Measurements from ENCODE around the gene DGKD.

Gene DGKD

DNA sequence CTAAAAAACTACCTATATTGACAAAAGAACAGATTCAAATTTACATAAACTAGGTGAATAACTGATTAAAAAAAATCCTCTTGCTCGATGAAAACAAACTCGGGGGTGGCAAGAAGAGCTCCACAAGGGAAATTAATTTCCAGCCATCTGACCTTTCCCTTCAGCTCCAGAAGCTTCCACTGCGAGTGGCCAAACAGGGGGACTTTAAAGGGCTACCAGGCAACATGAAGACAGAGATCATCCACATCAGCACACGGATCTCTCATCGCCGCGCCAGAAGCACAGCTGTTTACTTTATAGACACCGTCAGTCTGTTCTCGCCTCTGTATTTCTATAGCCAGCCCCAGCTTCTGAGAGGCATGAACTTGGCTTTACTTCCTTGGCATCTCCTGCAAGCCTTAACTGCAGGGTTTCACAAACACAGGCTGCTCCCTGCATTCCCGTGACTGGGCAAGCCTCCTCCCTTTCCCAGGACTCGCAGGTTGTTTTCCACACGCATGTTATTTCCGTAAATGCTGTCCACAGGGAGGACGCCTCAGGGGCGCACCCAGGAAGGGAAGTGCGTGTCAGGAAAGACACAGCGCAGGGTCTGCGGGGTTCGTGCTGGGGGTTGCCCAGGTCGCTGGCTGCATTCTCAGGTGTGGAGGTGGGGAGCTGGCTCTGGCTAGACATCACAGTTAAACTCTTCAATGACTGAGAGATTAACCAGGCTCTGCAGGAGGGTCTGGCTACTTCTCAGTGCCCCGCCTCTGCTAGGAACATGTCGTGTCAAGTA lies 127.3 kb downstream of the DGKD start:
- no peak for DNase-seq

DNA sequence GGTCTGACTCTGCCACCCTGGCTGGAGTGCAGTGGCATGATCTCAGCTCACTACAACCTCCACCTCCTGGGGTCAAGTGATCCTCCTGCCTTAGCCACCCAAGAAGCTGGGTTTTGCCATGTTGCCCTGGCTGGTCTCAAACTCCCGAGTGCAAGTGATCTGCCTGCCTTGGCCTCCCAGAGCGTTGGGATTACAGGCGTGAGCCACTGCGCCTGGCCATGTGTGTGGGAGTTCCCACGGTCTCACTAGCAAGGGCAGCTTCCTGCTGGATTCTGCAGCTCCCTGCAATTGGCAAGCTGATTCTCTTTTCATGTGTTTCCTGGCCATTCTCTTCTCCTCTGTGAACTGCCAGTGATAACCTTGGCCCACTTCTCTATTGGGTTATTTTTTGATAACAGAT lies 128.3 kb downstream of the DGKD start:
- no peak for DNase-seq

GRCh38 chr2:233485726-233486125 lies 131.4 kb downstream of the DGKD start:
- DNase-seq, result no peak

DNA sequence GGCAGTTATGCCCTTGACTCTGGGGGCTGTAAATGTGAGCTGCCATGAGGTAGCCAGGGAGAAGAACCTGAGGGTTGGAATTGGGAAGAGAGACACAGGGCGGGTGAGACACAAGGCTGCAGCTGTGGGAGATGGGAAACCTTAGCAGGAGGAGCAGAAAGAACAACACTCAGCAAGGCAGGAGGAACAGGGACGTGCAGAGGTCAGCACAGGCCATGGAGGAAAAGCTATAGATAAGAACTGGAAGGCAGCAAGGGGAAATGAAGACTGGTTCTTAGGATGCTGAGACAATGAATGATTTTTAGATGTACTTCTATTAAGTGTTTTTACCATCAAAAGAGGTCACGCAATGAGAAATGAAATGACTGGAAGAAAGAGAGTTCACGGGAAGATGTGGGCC lies 132.1 kb downstream of the DGKD start:
- DNase-seq, result no peak

- no peak for DNase-seq
These were observed 132.7 kb downstream of the DGKD start for GRCh38 chr2:233486778-233487552.

- no peak for DNase-seq
These were observed 133.6 kb downstream of the DGKD start for GRCh38 chr2:233487748-233488345.

DNA sequence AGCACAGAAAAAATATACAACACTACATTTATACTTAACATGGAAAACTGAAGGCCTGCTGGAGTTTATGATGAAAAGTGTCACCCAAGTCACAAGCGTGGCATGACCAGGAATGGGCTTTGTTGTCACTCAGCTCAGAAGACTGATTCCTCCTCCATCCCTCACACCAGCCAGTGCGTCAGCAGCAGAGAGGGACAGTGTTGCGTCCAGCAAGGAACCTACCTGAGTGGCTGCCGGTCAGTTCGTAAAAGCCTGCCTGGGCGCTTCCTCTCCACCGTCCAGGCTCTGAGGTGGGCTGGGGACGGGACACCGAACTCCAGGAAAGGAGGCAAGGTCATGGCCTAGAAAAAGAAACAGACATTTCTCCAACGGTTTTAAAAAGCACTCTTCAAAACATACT lies 134.8 kb downstream of the DGKD start:
- DNase-seq, result no peak

- DNase-seq, result no peak
These were observed 135.4 kb downstream of the DGKD start for GRCh38 chr2:233489666-233490065.

DNA sequence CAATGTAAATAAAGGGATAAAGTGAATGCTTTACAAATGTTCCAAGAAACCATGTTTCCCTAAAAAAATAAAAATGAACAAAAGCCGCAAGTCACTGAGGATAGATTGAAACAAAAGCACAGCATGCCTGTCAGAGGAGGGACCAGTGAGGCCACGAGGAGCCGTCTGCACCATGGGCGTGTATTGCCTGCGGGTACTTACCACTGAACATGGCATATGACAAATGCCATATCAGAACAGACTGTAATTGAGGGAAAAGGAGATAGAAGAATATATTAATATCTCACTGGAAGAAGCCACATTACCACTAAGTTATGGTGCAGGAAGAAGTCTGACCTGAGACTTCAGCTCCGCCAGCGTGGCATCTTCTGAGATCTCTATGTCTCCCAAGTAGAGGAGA lies 136.5 kb downstream of the DGKD start:
- no peak for DNase-seq

GRCh38 chr2:233491326-233491725 lies 137.0 kb downstream of the DGKD start:
- no peak for DNase-seq

GRCh38 chr2:233492078-233492477 lies 137.8 kb downstream of the DGKD start:
- DNase-seq, result no peak

DNA sequence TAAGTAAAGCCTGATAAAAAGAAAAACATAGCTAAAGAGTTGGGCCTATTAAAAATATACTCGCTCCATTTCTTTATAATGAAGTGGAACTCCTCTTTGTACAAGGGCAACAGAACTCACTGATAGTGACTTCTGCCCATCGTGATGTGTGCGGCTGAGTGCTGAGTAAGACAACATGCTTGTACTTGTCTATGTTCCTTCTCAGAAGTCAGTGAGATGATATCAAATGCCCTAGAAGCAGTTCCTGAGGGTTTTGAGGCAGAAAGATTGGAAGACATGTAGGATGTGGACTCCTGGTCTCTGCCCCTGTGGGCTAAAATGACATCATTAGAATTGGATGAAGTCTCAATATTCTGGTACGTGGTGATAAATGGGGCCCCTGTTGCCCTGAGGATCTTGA lies 138.5 kb downstream of the DGKD start:
- DNase-seq, result no peak

DNA sequence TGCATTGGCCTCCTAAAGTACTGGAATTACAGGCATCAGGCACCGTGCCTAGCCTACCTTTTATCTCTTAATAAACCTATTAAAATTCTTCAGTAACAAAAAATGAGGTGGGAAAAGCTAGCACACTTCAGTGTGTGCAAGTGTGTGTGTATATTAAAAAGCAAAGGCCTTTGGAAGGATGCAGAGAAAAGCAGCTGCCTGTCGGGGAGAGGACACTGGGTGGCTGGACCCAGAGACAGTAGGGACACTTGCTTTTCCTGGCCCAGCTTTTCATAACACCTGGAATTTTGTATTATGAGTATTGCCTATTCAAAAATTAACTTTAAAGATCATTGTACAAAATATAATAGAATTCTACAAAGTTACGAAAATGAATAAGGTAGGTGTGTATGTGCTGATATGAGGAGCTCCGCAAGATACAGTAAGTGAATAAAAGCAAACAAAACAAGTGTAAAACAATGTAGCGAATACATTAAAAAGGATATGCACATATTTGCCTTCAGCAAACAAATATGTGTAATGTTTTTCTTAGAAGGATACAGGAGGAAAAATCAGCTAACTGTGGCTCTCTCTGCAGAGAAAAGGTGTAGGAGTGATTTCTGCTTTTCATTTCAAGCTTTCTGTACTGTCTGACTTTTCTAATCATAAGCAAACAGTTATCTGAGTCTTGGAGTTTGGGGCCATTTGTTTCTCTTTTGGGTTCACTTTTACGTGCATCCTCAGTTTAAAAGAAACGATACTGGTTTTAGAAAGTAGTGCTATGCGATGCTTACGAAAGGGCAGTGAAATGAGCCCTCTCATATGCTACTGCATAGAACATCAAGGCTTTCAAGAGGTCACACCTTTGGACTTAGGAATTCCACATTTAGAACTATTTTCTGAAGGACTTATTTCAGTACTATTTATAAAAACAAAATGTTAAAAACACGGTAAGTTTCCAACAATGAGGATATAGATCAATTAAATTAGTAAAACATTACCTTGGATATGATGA lies 141.5 kb downstream of the DGKD start:
- no peak for DNase-seq

DNA sequence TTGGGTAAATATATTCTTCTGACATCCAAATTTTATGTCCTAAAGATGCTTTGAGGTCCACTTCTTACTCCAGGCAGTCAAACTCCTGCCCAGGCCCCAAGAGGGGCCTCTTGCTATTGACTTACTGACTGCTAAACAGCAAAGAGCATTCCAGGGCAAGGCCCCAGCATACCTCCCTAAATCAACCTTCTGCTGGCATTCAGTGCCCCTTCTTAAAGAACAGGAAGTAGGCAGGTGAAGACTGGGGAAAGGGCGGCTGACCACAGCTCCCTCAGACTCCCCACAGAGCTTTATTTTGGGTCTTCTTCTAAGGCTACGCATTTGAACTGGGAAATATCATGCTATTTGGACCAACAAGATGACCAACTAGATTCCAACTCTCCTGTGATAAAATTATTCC lies 143.4 kb downstream of the DGKD start:
- no peak for DNase-seq

DNA sequence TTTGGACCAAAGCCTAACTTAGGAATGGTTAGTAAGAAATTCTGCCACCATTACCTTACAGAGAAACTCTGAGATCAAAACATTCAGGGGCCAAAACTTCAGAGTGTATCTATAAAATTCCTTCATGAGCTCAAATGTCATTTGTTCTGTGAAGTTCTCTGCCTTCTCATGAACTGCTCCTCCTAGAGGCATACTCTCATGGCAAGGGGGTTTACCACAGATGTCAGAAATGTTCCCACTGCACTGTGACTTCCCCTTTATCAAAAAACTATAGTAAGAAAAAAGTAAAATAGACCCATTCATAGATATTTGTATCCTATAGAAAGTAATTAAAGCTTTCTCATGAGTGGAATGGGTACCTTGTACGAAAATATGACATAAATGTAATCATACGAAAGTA lies 143.8 kb downstream of the DGKD start:
- DNase-seq, result no peak

GRCh38 chr2:233499928-233500327 lies 145.6 kb downstream of the DGKD start:
- no peak for DNase-seq

GRCh38 chr2:233501198-233502076 lies 147.1 kb downstream of the DGKD start:
- DNase-seq, result no peak

- no peak for DNase-seq
These were observed 149.2 kb downstream of the DGKD start for GRCh38 chr2:233503481-233503880.

DNA sequence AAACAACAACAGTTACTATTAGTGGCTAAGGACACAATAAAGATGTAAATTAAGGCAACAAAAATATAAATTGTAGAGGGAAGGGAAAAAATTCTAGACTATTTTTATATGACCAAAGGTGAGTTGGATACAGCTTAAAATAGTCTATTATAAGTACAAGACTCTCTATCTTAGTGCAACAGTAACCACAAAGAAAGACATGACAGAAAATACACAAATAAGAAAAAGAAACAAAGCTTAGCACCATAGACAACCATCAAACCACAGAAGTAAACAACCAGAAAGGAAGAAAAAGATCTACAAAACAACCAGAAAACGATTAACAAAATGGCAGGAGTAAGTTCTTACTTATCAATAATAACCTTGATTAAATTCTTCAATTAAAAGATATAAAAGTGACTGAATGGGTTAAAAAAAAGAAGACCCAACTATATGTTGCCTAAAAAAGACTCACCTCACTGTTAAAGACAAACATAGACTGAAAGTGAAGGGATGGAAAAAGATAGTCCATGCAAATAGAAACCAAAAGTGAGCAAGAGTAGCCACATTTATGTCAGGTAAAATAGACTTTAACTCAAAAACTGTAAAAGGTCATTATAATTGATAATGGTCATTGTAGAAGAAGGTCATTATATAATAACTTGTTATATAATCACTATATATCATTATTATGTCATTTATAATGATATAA lies 149.8 kb downstream of the DGKD start:
- no peak for DNase-seq

DNA sequence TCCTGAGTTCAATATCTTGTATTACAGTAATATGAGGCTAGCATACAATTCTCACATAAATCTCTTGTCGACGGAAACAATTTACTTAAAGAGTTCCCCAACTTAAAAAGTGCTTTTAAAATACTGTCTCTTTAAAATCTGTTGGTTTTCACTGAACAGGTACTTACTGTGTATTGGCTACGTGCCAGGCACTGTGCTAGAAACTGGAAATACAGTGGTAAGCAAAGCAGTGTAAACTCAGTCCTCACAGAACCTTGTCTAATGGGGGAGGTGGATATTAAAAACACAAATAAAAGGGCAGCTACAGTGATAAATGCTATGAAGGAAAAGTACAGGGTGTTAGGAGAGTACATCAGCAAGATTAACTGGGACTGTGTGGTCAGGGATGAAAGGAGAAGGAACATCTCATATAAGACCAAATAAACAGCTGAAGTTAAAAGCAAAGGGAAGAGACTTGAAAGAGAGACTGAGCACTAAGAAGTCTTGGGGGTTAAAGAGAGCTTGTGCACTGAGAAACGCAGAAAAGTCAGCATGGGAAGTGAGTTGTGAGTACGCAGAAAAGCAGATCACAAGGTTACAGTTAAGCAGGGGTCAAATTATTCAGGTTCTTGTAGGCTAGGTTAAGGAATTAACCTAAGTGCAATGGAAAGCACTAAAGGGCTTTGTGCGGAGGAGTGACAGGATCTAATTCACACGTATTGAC lies 159.8 kb downstream of the DGKD start:
- no peak for DNase-seq
